Measurements from ENCODE around the gene SURF1.

The SURF1 gene

GRCh38 chr9:133360400-133361393, 4.4 kb upstream of the SURF1 start:
- no peak for DNase-seq

GRCh38 chr9:133359399-133360175, 3.3 kb upstream of the SURF1 start:
- no peak for DNase-seq

- no peak for DNase-seq
Observed at GRCh38 chr9:133357656-133358055, 1.4 kb upstream of the SURF1 start.

GRCh38 chr9:133355881-133356357, 368 bp downstream of the SURF1 start:
- DNase-seq: peak in 1 of 5 experiments; percentile 43

GRCh38 chr9:133354766-133355165, 1.5 kb downstream of the SURF1 start:
- DNase-seq: no peak

GRCh38 chr9:133353548-133353947, 2.7 kb downstream of the SURF1 start:
- no peak for DNase-seq

GRCh38 chr9:133352635-133353340, 3.5 kb downstream of the SURF1 start:
- no peak for DNase-seq

- DNase-seq: peak in 1 of 5 experiments; percentile 61
Observed at GRCh38 chr9:133351908-133352634, 4.2 kb downstream of the SURF1 start.

- DNase-seq: no peak
Observed at GRCh38 chr9:133351526-133351907, 4.8 kb downstream of the SURF1 start.

- no peak for DNase-seq
Observed at GRCh38 chr9:133349965-133350616, 6.2 kb downstream of the SURF1 start.

GRCh38 chr9:133348718-133349573, 7.3 kb downstream of the SURF1 start:
- no peak for DNase-seq

GRCh38 chr9:133347985-133348717, 8.1 kb downstream of the SURF1 start, which contains the start of the genes MED22 and RPL7A:
Gene MED22 (minus strand): TSS chr9:133348131. CDS start chr9:133346662, 1,469 bp downstream.
Gene RPL7A (plus strand): TSS chr9:133348218. CDS start chr9:133348244, 26 bp downstream.
- DNase-seq: peak; percentile 66 to 96 (median 87)

GRCh38 chr9:133347515-133347984, 8.7 kb downstream of the SURF1 start:
- peak in 3 of 5 experiments; percentile 32 to 59 (median 47) for DNase-seq

GRCh38 chr9:133346021-133346785, 10.1 kb downstream of the SURF1 start:
- no peak for DNase-seq

- DNase-seq: no peak
Observed at GRCh38 chr9:133345596-133345995, 10.7 kb downstream of the SURF1 start.

GRCh38 chr9:133344979-133345378, 11.3 kb downstream of the SURF1 start:
- DNase-seq: no peak

GRCh38 chr9:133344071-133344470, 12.2 kb downstream of the SURF1 start:
- DNase-seq: no peak

- no peak for DNase-seq
Observed at GRCh38 chr9:133342570-133342969, 13.7 kb downstream of the SURF1 start.

GRCh38 chr9:133342069-133342406, 14.2 kb downstream of the SURF1 start:
- no peak for DNase-seq
